MCF 10A (cell line): ENCODE data around the gene LRRC43. TPM values are rescaled to one million over a fixed set of nuclear protein-coding genes. Genes with fewer than 3 reads are reported as not detected.

Experiments used
- BruUV-seq: library from RNA; stranded (reverse); fragments of 400-500 nt; replicated peaks from 2 replicates; lab custom pipeline; 2021; lab: Mats Ljungman, UMichigan
- CTCF ChIA-PET: fragments of 300-600 bp; sonication (Branson Sonifier 250); formaldehyde crosslinking; extraction: SDS; loops from one replicate; lab custom pipeline; 2021; ENCODE audit warnings: antibody characterized with exemption, inconsistent platforms; lab: Yijun Ruan, JAX
- POLR2A ChIA-PET: fragments of 300-600, 350-650 bp; sonication (Branson Sonifier 250); formaldehyde crosslinking; extraction: SDS; loops from one replicate; lab custom pipeline; 2020; ENCODE audit warnings: antibody characterized with exemption, inconsistent platforms; lab: Yijun Ruan, JAX
- DNase-seq: peaks from one replicate; pipeline ENCODE4 v3.0.0-alpha.2; 2018; ENCODE audit not compliant: unreplicated experiment
- H3K27ac Mint-ChIP-seq: one replicate; pipeline ENCODE4 v1.8.0; 2022; ENCODE audit warnings: mild to moderate bottlenecking, low read depth, mixed read lengths; ENCODE audit not compliant: unreplicated experiment
- H3K27me3 Mint-ChIP-seq: one replicate; pipeline ENCODE4 v1.8.0; 2022; ENCODE audit warnings: mixed read lengths; ENCODE audit not compliant: insufficient read depth, unreplicated experiment
- H3K36me3 Mint-ChIP-seq: one replicate; pipeline ENCODE4 v1.8.0; 2022; ENCODE audit warnings: mild to moderate bottlenecking, moderate library complexity, mixed read lengths; ENCODE audit not compliant: insufficient read depth, unreplicated experiment
- H3K4me1 Mint-ChIP-seq: one replicate; pipeline ENCODE4 v1.8.0; 2022; ENCODE audit warnings: mixed read lengths; ENCODE audit not compliant: insufficient read depth, unreplicated experiment
- H3K4me3 Mint-ChIP-seq: one replicate; pipeline ENCODE4 v1.8.0; 2022; ENCODE audit warnings: mild to moderate bottlenecking, moderate library complexity, mixed read lengths; ENCODE audit not compliant: unreplicated experiment
- H3K9me3 Mint-ChIP-seq: one replicate; pipeline ENCODE4 v1.8.0; 2022; ENCODE audit warnings: mixed read lengths; ENCODE audit not compliant: unreplicated experiment
- intact Hi-C: fragments of 100-400 bp; cut with micrococcal nuclease; formaldehyde crosslinking; loops from 2 replicates; pipeline ENCODE4 v1.14.1; 2022
- total RNA-seq: library from RNA; stranded (reverse); gene quantifications from 2 replicates; pipeline ENCODE4 v1.2.3, GENCODE V29; 2022
- TF ChIP-seq, protein P1 (sequence below): fragments of 200-600 bp; IDR thresholded peaks from one replicate; pipeline ENCODE4 v1.8.0; 2022; ENCODE audit warnings: antibody characterized with exemption, mild to moderate bottlenecking; ENCODE audit not compliant: unreplicated experiment

LRRC43 gene
- total RNA-seq, 1 experiment from 2014 or later, result not detected

DNA sequence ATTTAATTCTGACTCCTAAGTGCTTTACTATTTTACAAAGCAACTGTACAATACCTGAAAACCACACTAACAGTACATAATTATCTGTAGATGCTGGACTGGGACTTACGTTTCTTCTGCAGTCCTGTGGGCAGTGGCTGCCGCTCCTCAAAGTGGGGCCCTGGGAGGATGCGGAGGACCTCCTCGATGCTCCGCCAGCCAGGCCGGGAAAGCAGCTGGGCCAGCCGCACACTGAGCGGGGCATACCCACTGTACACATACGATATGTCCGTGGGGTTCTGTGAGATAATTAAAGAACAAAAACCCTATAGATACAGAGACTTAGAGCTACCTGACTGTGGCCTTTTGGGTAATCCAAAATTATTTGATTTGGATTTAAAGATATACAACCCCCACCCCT lies 49.8 kb downstream of the LRRC43 start:
- CTCF ChIA-PET, result interaction anchor here (0.5 to 1.1 kb wide), 2 partner anchors 110 to 1561 kb away, joined by 3 to 5 read pairs; no protein-coding TSS in a partner anchor

DNA sequence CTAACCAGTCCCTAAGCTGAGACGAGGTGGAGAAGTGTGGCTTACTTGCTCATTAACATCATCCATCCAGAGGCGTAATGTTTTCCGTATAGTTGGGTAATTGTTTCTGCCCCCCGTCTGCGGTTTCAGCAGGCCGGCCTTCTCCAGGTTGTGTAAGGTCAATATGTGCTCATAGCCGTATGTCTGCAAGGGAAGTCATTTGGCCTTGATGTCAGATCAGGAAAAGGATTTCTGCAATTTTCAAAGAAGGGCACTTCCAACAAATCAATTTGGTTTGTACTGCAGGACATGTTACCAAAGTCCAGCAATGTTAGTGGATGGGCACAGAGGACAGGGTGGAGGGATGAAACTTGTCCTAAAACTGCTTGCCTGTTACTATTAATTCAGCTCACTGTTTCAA lies 52.8 kb downstream of the LRRC43 start:
- Mint-ChIP-seq H3K9me3 (no peaks in the 10 kb centered on the region), H3K4me1 (peaks cover 6% of the 10 kb centered on the region), H3K27me3 (no peaks in the 10 kb centered on the region), H3K4me3 (no peak overlapping the region), H3K36me3 (peaks cover 75% of the 10 kb centered on the region), H3K27ac (no peak overlapping the region)
- ChIA-PET POLR2A (interaction anchor here (0.5 to 1.2 kb wide), 3 partner anchors 10 to 161 kb away, joined by 3 to 4 read pairs (median 3); partner anchors contain the start of gene DIABLO), CTCF (interaction anchor here (0.7 to 1.2 kb wide), 3 partner anchors 24 to 120 kb away, joined by 3 to 4 read pairs (median 4); no protein-coding TSS in a partner anchor)
- BruUV-seq, result no TSS peak
- DNase-seq, result no peak
- intact Hi-C loops, result no loop called here
- TF ChIP-seq, protein P1, sequence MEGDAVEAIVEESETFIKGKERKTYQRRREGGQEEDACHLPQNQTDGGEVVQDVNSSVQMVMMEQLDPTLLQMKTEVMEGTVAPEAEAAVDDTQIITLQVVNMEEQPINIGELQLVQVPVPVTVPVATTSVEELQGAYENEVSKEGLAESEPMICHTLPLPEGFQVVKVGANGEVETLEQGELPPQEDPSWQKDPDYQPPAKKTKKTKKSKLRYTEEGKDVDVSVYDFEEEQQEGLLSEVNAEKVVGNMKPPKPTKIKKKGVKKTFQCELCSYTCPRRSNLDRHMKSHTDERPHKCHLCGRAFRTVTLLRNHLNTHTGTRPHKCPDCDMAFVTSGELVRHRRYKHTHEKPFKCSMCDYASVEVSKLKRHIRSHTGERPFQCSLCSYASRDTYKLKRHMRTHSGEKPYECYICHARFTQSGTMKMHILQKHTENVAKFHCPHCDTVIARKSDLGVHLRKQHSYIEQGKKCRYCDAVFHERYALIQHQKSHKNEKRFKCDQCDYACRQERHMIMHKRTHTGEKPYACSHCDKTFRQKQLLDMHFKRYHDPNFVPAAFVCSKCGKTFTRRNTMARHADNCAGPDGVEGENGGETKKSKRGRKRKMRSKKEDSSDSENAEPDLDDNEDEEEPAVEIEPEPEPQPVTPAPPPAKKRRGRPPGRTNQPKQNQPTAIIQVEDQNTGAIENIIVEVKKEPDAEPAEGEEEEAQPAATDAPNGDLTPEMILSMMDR, result no peak

More for the DNA sequence above, 49.8 kb downstream of the LRRC43 start:
- Mint-ChIP-seq H3K4me1 (no peaks in the 10 kb centered on the region), H3K27ac (no peak overlapping the region), H3K36me3 (peaks cover 60% of the 10 kb centered on the region), H3K27me3 (no peaks in the 10 kb centered on the region), H3K9me3 (no peaks in the 10 kb centered on the region), H3K4me3 (no peak overlapping the region)
- TF ChIP-seq, protein P1, result no peak
- intact Hi-C loops, result no loop called here
- DNase-seq, result no peak
- BruUV-seq, result no TSS peak
- POLR2A ChIA-PET, result interaction anchor here (0.6 kb wide), 1 partner anchor 8 kb away, joined by 3 read pairs; no protein-coding TSS in a partner anchor

DNA sequence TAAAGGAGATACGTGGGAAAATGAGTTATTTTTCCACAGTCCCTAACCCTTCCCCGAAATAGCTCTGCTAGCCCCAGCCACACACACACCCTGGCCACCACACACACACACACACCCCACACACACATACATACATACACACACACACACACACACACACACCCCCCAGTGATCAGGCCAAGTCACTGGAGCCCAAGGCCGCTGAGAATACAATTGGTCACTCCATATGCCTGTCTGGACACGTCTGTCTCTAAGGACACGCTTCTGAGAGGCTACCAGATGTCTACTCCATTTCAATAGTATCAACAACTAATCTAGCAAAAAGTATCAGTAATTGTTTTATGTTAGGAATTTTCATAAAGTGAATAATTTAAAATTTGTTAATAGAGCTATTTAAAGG lies 55.9 kb downstream of the LRRC43 start:
- H3K9me3 Mint-ChIP-seq, result no peaks in the 10 kb centered on the region
- H3K27ac Mint-ChIP-seq, result peak overlapping the region; percentile 76
- H3K36me3 Mint-ChIP-seq, result peaks cover 63% of the 10 kb centered on the region
- DNase-seq, result peak; percentile 42
- POLR2A ChIA-PET, result interaction anchor here (0.7 to 1.6 kb wide), 3 partner anchors 11 to 29 kb away, joined by 3 to 7 read pairs (median 6); partner anchors contain the start of gene DIABLO
- CTCF ChIA-PET, result interaction anchor here (0.6 to 1.2 kb wide), 3 partner anchors 14 to 1808 kb away, joined by 4 to 5 read pairs (median 5); no protein-coding TSS in a partner anchor
- TF ChIP-seq, protein P1, result no peak
- intact Hi-C loops, result no loop called here
- BruUV-seq, result no TSS peak
- peaks cover 6% of the 10 kb centered on the region for H3K4me1 Mint-ChIP-seq
- no peaks in the 10 kb centered on the region for H3K27me3 Mint-ChIP-seq
- H3K4me3 Mint-ChIP-seq, result no peak overlapping the region

DNA sequence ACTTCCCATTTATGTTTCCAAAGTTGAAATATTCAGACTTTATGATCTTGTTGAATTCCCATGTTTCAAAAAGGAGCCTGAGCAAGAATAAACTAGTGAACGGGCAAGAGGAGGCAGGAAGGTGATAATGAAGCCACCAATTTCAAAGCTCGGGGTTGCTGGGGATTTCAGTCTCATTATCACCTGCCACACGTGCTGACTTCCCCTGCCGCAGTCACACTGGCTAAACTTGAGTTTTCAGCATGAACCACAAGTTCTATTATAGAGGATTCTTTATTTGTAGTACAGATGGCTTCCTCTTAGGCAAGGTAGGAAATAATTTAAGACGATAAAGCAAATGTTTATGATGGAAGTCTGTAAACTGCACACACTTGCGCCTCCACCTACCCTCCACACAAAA lies 61.0 kb downstream of the LRRC43 start:
- intact Hi-C loops, result no loop called here
- H3K9me3 Mint-ChIP-seq, result no peaks in the 10 kb centered on the region
- no peak overlapping the region for H3K27ac Mint-ChIP-seq
- BruUV-seq, result no TSS peak
- TF ChIP-seq, protein P1, result no peak
- POLR2A ChIA-PET, result interaction anchor here (0.6 to 1.8 kb wide), 4 partner anchors 9 to 79 kb away, joined by 3 to 5 read pairs (median 4); partner anchors contain the start of gene DIABLO
- H3K27me3 Mint-ChIP-seq, result no peaks in the 10 kb centered on the region
- H3K4me1 Mint-ChIP-seq, result peaks cover 2% of the 10 kb centered on the region
- DNase-seq, result no peak
- H3K36me3 Mint-ChIP-seq, result peaks cover 48% of the 10 kb centered on the region
- H3K4me3 Mint-ChIP-seq, result no peak overlapping the region
- CTCF ChIA-PET, result no interaction called here
